ENCODE data around the gene HOXB13. TPM values are rescaled to one million over a fixed set of nuclear protein-coding genes. Genes with fewer than 3 reads are reported as not detected.

HOXB13 gene
- total and polyA plus RNA-seq, 2 of the 13 experiments (the other 11 are each of a cell fraction or from before 2014, with no cell fraction given), result not detected

DNA sequence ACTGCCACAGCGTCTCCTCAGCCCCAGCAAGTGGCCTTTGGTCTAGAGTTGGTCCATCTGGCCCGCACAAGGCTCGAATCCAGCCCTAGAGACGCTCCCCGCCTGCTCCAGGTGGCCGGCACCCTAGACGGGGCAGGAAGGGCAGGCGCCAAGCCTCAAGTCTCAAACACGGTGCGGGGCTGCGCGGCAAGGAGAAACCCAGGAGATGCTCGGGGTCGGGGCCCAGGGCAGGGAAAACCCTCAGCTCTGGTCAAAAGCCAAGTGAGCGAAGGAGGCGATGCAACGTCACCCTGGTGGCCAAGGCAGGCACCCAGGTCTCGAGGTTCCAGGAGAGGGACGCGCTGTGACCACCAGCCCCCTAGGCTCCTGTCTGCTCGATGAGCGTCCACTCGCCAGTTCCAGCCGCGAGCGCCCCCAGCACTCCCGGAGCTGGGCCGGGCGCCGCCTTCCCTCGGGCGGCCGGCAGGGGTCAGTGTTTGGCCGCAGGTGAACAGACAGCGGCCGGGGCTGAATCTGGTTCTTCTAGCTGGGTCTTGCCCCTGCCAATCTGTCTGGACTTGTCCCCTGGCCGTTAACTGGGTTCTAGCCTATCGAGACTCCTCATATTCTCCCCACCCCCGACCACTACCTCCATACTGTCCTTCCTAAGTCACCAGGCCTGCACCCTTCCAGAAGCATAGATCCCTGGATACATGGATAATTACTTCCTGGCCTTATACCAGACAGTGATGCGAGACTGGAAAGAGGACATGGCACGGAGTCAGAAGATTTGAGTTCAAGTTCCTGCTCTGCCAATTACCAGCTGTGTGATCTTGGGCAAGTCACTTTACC lies 50.2 kb downstream of the HOXB13 start (continued):
- TF ChIP-seq, protein P1, sequence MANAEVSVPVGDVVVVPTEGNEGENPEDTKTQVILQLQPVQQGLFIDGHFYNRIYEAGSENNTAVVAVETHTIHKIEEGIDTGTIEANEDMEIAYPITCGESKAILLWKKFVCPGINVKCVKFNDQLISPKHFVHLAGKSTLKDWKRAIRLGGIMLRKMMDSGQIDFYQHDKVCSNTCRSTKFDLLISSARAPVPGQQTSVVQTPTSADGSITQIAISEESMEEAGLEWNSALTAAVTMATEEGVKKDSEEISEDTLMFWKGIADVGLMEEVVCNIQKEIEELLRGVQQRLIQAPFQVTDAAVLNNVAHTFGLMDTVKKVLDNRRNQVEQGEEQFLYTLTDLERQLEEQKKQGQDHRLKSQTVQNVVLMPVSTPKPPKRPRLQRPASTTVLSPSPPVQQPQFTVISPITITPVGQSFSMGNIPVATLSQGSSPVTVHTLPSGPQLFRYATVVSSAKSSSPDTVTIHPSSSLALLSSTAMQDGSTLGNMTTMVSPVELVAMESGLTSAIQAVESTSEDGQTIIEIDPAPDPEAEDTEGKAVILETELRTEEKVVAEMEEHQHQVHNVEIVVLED (CRISPR knock-in tag; IDR thresholded peaks at IDR 0.05; ENCODE audit: borderline replicate concordance), result no peak
- no peak for TF ChIP-seq ZNF251 (CRISPR knock-in tag; IDR thresholded peaks at IDR 0.05)
- no peak for TF ChIP-seq PCBP1 (IDR thresholded peaks at IDR 0.05; ENCODE audit: borderline replicate concordance, low read depth, low read length)
- no peak for TF ChIP-seq NBN (conservative IDR thresholded peaks at IDR 0.05)
- no peak for TF ChIP-seq ZNF354B (CRISPR knock-in tag; IDR thresholded peaks at IDR 0.05)
- no peak; the same call in 1 of the 2 replicates for TF ChIP-seq CEBPG (CRISPR knock-in tag; IDR thresholded peaks at IDR 0.05)
- peak; percentile 37; the same call in 1 of the 2 replicates for TF ChIP-seq ZBTB7B (CRISPR knock-in tag; IDR thresholded peaks at IDR 0.05)
- TF ChIP-seq ZNF337 (CRISPR knock-in tag; IDR thresholded peaks at IDR 0.05; ENCODE audit: borderline replicate concordance, low read depth), result no peak
- TF ChIP-seq SALL1 (CRISPR knock-in tag; IDR thresholded peaks at IDR 0.05), result peak; percentile 58; the same call in 1 of the 2 replicates
- TF ChIP-seq ZFP62 (CRISPR knock-in tag; IDR thresholded peaks at IDR 0.05), result no peak
- TF ChIP-seq TGIF2 (CRISPR knock-in tag; IDR thresholded peaks at IDR 0.05), result no peak
- TF ChIP-seq TCF12 (IDR thresholded peaks at IDR 0.05), result no peak
- TF ChIP-seq TCF12 (CRISPR knock-in tag; IDR thresholded peaks at IDR 0.05), result 0 out of 2 replicates have a peak, but pooled peaks have one; percentile 35
- TF ChIP-seq ARNT (IDR thresholded peaks at IDR 0.05), result no peak
- TF ChIP-seq, protein P2, sequence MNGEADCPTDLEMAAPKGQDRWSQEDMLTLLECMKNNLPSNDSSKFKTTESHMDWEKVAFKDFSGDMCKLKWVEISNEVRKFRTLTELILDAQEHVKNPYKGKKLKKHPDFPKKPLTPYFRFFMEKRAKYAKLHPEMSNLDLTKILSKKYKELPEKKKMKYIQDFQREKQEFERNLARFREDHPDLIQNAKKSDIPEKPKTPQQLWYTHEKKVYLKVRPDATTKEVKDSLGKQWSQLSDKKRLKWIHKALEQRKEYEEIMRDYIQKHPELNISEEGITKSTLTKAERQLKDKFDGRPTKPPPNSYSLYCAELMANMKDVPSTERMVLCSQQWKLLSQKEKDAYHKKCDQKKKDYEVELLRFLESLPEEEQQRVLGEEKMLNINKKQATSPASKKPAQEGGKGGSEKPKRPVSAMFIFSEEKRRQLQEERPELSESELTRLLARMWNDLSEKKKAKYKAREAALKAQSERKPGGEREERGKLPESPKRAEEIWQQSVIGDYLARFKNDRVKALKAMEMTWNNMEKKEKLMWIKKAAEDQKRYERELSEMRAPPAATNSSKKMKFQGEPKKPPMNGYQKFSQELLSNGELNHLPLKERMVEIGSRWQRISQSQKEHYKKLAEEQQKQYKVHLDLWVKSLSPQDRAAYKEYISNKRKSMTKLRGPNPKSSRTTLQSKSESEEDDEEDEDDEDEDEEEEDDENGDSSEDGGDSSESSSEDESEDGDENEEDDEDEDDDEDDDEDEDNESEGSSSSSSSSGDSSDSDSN (CRISPR knock-in tag; IDR thresholded peaks at IDR 0.05), result no peak
- no peak for TF ChIP-seq ZNF720 (CRISPR knock-in tag; IDR thresholded peaks at IDR 0.05)
- TF ChIP-seq ZNF761 (CRISPR knock-in tag; conservative IDR thresholded peaks at IDR 0.05), result no peak
- TF ChIP-seq MATR3 (CRISPR knock-in tag; IDR thresholded peaks at IDR 0.05), result no peak
- TF ChIP-seq SMC3 (IDR thresholded peaks at IDR 0.05; ENCODE audit: low read length), result no peak; the same call in 1 of the 2 replicates
- TF ChIP-seq, protein P3, sequence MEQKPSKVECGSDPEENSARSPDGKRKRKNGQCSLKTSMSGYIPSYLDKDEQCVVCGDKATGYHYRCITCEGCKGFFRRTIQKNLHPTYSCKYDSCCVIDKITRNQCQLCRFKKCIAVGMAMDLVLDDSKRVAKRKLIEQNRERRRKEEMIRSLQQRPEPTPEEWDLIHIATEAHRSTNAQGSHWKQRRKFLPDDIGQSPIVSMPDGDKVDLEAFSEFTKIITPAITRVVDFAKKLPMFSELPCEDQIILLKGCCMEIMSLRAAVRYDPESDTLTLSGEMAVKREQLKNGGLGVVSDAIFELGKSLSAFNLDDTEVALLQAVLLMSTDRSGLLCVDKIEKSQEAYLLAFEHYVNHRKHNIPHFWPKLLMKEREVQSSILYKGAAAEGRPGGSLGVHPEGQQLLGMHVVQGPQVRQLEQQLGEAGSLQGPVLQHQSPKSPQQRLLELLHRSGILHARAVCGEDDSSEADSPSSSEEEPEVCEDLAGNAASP (CRISPR knock-in tag; IDR thresholded peaks at IDR 0.05; ENCODE audit: borderline replicate concordance), result no peak
- no peak for TF ChIP-seq CCAR2 (optimal IDR thresholded peaks at IDR 0.05; ENCODE audit: low read depth, low read length)
- TF ChIP-seq ZFP36L1 (CRISPR knock-in tag; IDR thresholded peaks at IDR 0.05), result no peak
- TF ChIP-seq, protein P4, sequence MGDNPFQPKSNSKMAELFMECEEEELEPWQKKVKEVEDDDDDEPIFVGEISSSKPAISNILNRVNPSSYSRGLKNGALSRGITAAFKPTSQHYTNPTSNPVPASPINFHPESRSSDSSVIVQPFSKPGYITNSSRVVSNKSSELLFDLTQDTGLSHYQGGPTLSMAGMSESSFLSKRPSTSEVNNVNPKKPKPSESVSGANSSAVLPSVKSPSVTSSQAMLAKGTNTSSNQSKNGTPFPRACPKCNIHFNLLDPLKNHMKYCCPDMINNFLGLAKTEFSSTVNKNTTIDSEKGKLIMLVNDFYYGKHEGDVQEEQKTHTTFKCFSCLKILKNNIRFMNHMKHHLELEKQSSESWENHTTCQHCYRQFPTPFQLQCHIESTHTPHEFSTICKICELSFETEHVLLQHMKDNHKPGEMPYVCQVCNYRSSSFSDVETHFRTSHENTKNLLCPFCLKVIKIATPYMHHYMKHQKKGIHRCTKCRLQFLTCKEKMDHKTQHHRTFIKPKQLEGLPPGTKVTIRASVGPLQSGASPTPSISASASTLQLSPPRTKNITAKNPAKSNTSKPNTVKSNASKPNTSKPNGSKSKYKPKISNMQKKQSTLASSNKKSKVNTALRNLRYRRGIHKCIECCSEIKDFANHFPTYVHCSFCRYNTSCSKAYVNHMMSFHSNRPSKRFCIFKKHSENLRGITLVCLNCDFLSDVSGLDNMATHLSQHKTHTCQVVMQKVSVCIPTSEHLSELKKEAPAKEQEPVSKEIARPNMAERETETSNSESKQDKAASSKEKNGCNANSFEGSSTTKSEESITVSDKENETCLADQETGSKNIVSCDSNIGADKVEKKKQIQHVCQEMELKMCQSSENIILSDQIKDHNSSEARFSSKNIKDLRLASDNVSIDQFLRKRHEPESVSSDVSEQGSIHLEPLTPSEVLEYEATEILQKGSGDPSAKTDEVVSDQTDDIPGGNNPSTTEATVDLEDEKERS (CRISPR knock-in tag; IDR thresholded peaks at IDR 0.05), result no peak

All from HepG2 (cell line).